SK-N-SH treated with all-trans-retinoic acid at 6 μM for 48 hours (cell line): ENCODE measurements around the gene SRBD1.

ENCODE experiments used
- ATAC-seq: fragments of 200-7000 bp; cut with Tn5 transposase; 3 replicates; pipeline ENCODE4 v1.9.1; 2020; ENCODE audit warnings: mild to moderate bottlenecking, moderate library complexity
- ARNTL ChIP-seq: fragments of 450-650 bp; formaldehyde crosslinking; IDR thresholded peaks from 2 replicates; pipeline ENCODE4 v1.5.0; 2020; ENCODE audit warnings: low read depth, mild to moderate bottlenecking, moderate library complexity, borderline replicate concordance
- BACH2 ChIP-seq: fragments of 250-450 bp; sonication (Bioruptor Pico); IDR thresholded peaks from 2 replicates; pipeline ENCODE4 v1.9.0; 2021; ENCODE audit warnings: mild to moderate bottlenecking, borderline replicate concordance
- CSDC2 ChIP-seq: fragments of 250-450 bp; sonication (Bioruptor Pico); IDR thresholded peaks from 2 replicates; pipeline ENCODE4 v1.5.0; 2020; ENCODE audit warnings: mild to moderate bottlenecking, moderate library complexity
- ESRRG ChIP-seq: fragments of 250-450 bp; sonication (Bioruptor Pico); IDR thresholded peaks from 2 replicates; pipeline ENCODE4 v1.6.1; 2021; ENCODE audit warnings: mild to moderate bottlenecking
- GLIS3 ChIP-seq: fragments of 250-450 bp; sonication (Bioruptor Pico); IDR thresholded peaks from 2 replicates; pipeline ENCODE4 v1.5.0; 2020; ENCODE audit warnings: mild to moderate bottlenecking, moderate library complexity
- PATZ1 ChIP-seq: fragments of 250-450 bp; sonication (Bioruptor Pico); IDR thresholded peaks from 2 replicates; pipeline ENCODE4 v1.8.0; 2020; ENCODE audit warnings: mild to moderate bottlenecking, moderate library complexity, borderline replicate concordance
- PPARA ChIP-seq: fragments of 250-450 bp; sonication (Bioruptor Pico); IDR thresholded peaks from 2 replicates; pipeline ENCODE4 v1.5.0; 2020; ENCODE audit warnings: mild to moderate bottlenecking, borderline replicate concordance
- RARB ChIP-seq: fragments of 250-450 bp; sonication (Bioruptor Pico); IDR thresholded peaks from 2 replicates; pipeline ENCODE4 v1.8.0; 2021; ENCODE audit warnings: mild to moderate bottlenecking, moderate library complexity
- SNAI2 ChIP-seq: fragments of 250-450 bp; sonication (Bioruptor Pico); IDR thresholded peaks from 2 replicates; pipeline ENCODE4 v1.5.0; 2020; ENCODE audit warnings: mild to moderate bottlenecking, moderate library complexity
- TCF4 ChIP-seq: fragments of 250-450 bp; sonication (Bioruptor Pico); IDR thresholded peaks from 2 replicates; pipeline ENCODE4 v1.8.0; 2021; ENCODE audit warnings: mild to moderate bottlenecking, moderate library complexity, borderline replicate concordance
- TSHZ2 ChIP-seq: fragments of 250-450 bp; sonication (Bioruptor Pico); IDR thresholded peaks from 2 replicates; pipeline ENCODE4 v1.5.0; 2020; ENCODE audit warnings: mild to moderate bottlenecking, moderate library complexity
- ZFP3 ChIP-seq: fragments of 250-450 bp; sonication (Bioruptor Pico); IDR thresholded peaks from 2 replicates; pipeline ENCODE4 v1.5.0; 2020; ENCODE audit warnings: mild to moderate bottlenecking, moderate library complexity
- ZFP30 ChIP-seq: fragments of 450-650 bp; formaldehyde crosslinking; IDR thresholded peaks from 2 replicates; pipeline ENCODE4 v1.5.0; 2022; ENCODE audit warnings: mild to moderate bottlenecking, moderate library complexity
- ZNF565 ChIP-seq: fragments of 450-650 bp; formaldehyde crosslinking; conservative IDR thresholded peaks from 2 replicates; pipeline ENCODE4 v1.5.0; 2020; ENCODE audit warnings: low read depth, mild to moderate bottlenecking, moderate library complexity
- ZNF70 ChIP-seq: fragments of 450-650 bp; formaldehyde crosslinking; IDR thresholded peaks from 2 replicates; pipeline ENCODE4 v1.5.0; 2020; ENCODE audit warnings: mild to moderate bottlenecking, moderate library complexity
- ZNF8 ChIP-seq: fragments of 450-650 bp; formaldehyde crosslinking; IDR thresholded peaks from 2 replicates; pipeline ENCODE4 v1.5.0; 2020; ENCODE audit warnings: mild to moderate bottlenecking, moderate library complexity
- TF ChIP-seq, protein P1 (sequence below): fragments of 250-450 bp; sonication (Bioruptor Pico); IDR thresholded peaks from 2 replicates; pipeline ENCODE4 v1.8.0; 2021; ENCODE audit warnings: low read depth, mild to moderate bottlenecking, moderate library complexity, borderline replicate concordance
- TF ChIP-seq, protein P2 (sequence below): fragments of 250-450 bp; sonication (Bioruptor Pico); IDR thresholded peaks from 2 replicates; pipeline ENCODE4 v1.5.1; 2021; ENCODE audit warnings: mild to moderate bottlenecking, moderate library complexity

SRBD1 gene

DNA sequence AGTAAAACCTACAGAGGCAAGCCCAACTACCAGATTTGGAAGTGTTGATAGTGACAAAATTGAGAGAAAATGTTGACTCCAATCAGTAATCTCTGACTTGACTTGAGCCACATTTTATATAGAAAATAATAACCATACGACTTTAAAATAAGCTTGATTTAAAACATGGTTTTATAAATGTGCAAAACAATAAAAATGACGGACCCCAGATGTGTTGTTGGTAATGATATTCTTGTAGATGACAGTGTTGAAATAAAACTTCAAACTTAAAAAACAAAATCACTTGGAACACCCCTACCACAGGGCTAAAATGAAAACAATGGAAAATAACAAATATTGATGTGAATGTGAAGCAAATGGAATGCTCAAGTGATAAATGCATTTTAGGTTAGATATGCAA is 188.1 kb downstream of the SRBD1 start:
- ATAC-seq, result no peak
- TF ChIP-seq ARNTL (CRISPR knock-in tag) (no peak), RARB (CRISPR knock-in tag) (no peak)

GRCh38 chr2:45418532-45418931 is 192.5 kb downstream of the SRBD1 start:
- TF ChIP-seq PPARA (CRISPR knock-in tag), result no peak
- no peak for TF ChIP-seq RARB (CRISPR knock-in tag)
- TF ChIP-seq, protein P1, sequence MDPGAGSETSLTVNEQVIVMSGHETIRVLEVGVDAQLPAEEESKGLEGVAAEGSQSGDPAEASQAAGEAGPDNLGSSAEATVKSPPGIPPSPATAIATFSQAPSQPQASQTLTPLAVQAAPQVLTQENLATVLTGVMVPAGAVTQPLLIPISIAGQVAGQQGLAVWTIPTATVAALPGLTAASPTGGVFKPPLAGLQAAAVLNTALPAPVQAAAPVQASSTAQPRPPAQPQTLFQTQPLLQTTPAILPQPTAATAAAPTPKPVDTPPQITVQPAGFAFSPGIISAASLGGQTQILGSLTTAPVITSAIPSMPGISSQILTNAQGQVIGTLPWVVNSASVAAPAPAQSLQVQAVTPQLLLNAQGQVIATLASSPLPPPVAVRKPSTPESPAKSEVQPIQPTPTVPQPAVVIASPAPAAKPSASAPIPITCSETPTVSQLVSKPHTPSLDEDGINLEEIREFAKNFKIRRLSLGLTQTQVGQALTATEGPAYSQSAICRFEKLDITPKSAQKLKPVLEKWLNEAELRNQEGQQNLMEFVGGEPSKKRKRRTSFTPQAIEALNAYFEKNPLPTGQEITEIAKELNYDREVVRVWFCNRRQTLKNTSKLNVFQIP, result no peak
- TF ChIP-seq ZFP30 (CRISPR knock-in tag), result no peak
- no peak for TF ChIP-seq GLIS3 (CRISPR knock-in tag)
- TF ChIP-seq SNAI2 (CRISPR knock-in tag), result no peak
- TF ChIP-seq CSDC2, result no peak
- TF ChIP-seq TCF4 (CRISPR knock-in tag), result no peak
- TF ChIP-seq TSHZ2 (CRISPR knock-in tag), result no peak
- TF ChIP-seq, protein P2, sequence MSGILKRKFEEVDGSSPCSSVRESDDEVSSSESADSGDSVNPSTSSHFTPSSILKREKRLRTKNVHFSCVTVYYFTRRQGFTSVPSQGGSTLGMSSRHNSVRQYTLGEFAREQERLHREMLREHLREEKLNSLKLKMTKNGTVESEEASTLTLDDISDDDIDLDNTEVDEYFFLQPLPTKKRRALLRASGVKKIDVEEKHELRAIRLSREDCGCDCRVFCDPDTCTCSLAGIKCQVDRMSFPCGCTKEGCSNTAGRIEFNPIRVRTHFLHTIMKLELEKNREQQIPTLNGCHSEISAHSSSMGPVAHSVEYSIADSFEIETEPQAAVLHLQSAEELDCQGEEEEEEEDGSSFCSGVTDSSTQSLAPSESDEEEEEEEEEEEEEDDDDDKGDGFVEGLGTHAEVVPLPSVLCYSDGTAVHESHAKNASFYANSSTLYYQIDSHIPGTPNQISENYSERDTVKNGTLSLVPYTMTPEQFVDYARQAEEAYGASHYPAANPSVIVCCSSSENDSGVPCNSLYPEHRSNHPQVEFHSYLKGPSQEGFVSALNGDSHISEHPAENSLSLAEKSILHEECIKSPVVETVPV, result no peak
- no peak for TF ChIP-seq ZNF8
- TF ChIP-seq ESRRG (CRISPR knock-in tag), result no peak
- TF ChIP-seq ZFP3 (CRISPR knock-in tag), result no peak
- TF ChIP-seq BACH2, result no peak
- TF ChIP-seq, all 23 proteins: peak for 0

GRCh38 chr2:45415534-45416123 is 195.4 kb downstream of the SRBD1 start:
- TF ChIP-seq TSHZ2 (CRISPR knock-in tag), result no peak
- no peak for TF ChIP-seq ZNF70 (CRISPR knock-in tag)
- TF ChIP-seq PATZ1 (CRISPR knock-in tag), result no peak
- TF ChIP-seq ARNTL (CRISPR knock-in tag), result no peak
- TF ChIP-seq BACH2, result no peak
- no peak for TF ChIP-seq ZNF565
- no peak for TF ChIP-seq PPARA (CRISPR knock-in tag)
- no peak for TF ChIP-seq SNAI2 (CRISPR knock-in tag)
- no peak for ATAC-seq

More at GRCh38 chr2:45418532-45418931, 192.5 kb downstream of the SRBD1 start:
- ATAC-seq, result no peak
